ENCODE results near the gene DDX11.
"Not testable (repeated sequence)": the region's sequence is repeated elsewhere in the genome, so short reads cannot be mapped to it uniquely, and the experiment has no call there.

The DDX11 gene

DNA sequence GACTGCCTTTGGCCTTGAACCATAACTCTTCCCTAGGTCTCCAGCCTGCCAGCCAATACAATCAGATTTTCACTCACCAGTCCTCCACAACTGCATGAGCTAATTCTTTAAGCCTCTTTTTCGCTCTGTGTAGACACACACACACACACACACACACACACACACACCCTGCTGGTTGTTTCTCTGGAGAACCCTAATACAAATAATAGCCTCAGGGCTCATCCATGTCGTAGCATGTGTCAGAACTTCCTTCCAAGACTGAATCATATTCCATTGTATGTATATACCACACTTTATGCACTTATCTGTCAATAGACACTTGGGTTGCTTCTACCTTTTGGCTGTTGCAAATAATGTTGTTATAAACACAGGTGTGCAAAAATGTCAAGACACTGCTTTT lies 6.0 kb upstream of the DDX11 start:
- not testable (repeated sequence) for DNase-seq (ENCODE audit: low spot score)

DNA sequence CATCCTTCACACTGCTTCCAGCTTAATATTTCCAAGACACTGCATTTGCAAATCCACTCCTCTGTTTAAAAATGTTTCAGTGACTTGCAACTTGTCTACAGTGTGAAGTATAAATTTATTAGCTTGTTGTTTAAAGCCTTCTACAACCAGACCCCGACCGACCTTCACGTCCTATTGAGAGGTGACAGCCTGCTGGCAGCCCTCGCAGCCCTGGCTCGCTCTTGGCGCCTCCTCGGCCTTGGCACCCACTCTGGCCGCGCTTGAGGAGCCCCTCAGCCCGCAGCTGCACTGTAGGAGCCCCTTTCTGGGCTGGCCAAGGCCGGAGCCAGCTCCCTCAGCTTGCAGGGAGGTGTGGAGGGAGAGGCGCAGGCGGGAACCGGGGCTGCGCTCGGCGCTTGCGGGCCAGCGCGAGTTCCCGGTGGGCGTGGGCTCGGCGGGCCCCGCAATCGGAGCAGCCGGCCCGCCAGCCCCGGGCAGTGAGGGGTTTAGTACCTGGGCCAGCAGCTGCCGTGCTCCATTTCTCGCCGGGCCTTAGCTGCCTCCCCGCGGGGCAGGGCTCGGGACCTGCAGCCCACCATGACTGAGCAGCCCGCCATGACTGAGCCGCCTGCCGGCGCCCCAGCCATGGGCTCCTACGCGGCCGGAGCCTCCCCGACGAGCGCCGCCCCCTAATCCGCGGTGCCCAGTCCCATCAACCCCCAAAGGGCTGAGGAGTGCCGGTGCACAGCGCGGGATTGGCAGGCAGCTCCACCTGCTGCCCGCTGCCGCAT lies 2.5 kb upstream of the DDX11 start:
- DNase-seq (ENCODE audit: low spot score): not testable (repeated sequence)

DNA sequence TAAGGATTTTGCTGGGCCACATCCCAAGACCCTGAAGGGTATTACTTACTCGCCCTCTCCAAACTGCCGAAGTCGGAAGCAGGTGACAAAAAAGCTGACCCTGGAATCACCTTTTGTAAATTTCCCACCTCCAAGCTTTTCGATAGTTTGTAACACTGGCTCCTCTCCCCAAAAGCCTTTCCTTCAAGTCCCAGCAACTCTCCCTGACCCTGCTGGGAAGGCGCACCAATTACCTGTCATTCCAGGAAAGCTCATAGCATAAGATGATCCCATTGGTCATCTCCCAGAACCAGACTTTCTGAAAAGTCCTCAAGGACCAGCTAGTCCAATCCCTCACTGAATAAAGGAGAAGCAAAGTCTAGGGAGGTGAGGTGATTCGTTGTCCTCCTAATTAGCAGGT lies 698 bp upstream of the DDX11 start:
- DNase-seq (ENCODE audit: low spot score): not testable (repeated sequence)

DNA sequence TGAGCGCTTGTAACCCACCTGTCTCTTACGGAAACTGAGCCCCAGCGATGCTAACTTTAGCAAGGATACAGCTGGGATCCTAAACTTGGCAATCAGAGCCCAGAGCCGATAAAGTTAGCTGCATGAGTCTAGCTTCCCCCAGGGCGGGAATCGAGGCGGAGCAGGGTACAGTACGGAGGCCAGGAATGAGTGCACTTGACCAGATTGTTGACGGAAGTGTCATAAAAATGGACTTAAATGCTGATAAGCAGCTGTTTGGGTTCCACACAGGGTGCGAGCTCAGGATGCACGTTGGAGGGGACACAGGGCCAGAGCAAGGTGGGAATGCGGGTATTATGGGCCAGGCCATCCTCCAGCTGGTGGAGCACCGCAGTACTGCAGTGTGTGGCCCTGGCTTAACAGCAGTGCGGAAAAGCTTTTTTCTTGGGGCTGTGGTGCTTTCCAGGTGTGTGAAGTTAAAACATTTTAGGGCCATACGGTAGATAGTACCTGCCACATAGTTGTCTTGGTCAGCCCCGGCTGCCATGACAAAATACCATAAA lies 744 bp downstream of the DDX11 start:
- DNase-seq (ENCODE audit: low spot score): peak; percentile 61

DNA sequence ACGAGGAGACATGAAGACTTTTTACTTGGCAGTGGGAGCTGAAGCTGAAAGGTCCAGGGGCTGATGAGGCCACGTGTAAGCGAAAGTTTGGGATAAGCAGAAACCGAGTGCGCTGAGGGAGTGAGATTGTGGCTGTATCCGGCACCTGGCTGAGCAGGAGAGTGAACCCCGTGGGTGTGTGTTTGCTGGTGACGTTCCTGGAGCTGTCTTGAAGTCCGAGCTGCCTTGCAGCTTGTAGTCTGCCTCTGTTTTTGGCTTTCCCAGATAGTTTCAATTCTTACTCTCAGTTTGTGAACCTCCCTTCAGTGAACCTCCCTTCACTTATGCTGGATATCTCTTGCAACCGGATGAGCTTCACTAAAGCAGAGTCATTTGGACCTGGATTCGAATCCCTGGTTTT lies 2.5 kb downstream of the DDX11 start:
- DNase-seq (ENCODE audit: low spot score): not testable (repeated sequence)

DNA sequence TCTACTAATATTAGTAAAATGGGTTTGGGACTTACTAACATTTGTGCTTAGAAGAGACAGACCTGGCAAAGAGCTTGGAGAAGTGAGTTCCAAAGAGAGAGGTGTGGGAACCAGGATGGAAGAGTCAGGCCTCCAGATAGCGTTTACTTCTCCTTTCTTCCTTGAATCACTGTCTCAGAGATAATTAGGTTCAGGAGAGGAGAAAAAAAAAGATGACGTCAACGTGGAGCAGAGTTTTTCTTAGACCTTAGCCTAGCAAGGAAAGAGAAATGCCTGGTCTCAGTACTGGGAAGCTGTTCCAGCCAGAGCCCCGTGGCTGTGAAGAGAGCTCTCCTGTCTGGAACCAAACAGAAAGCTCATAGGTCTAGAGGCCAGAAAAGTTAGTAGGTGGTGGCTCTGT lies 3.4 kb downstream of the DDX11 start:
- not testable (repeated sequence) for DNase-seq (ENCODE audit: low spot score)

DNA sequence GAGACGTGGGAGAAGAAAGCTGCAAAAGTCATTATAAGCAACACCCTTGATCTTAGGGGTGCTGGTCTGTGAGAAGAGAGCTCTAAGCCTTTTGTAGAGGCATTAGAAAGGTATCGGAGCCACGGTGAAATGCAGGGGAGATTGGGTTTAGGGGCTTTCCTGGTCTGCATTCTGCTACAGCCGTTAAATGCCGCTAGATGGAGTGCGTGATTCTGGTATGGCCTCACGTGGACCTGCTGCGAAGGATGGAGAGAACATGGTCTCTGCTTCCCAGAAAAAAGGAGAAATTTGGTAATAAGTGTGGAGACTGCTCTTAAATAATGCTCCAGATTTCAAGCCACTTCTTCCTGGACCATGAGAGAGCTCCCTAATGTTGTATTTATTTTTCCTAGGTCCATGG lies 4.3 kb downstream of the DDX11 start:
- not testable (repeated sequence) for DNase-seq (ENCODE audit: low spot score)

DNA sequence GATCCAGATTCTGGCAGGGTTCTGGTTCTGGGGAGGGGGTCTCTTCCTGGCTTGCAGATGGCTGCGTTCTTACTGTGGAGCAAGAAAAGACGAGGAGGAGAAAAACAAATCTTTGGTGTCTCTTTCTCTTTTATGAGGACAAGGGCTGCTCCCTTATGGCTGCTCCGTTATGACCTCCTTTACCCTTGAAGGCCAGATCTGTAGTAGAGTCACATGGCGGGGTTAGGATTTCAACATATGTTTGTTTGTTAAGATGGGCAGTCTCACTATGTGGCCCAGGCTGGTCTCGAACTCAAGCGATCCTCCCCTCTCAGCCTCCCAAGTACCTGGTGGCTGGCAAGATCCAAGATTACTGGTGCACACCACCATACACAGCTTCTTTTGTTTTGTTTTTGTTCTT lies 5.8 kb downstream of the DDX11 start:
- not testable (repeated sequence) for DNase-seq (ENCODE audit: low spot score)

DNA sequence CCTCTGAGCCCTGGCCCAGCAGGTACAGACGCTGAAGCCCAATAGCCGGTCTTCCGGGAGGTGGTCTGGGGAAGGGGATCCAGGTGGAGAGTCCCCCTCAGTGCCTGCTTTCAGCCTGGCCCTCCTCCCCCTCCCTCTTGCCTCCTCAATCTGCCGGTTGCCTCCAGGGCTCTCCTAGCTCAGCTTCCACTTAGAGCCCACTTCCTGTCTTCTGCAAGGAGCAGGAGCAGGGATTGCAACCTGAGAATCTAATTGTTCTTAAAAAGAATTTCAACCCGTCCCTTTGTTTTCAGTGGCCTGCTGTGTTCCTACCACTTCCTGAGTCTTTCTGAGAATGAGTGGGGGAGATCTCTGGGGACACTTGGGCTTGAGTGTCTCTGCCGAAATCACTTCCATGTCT lies 6.6 kb downstream of the DDX11 start:
- peak; percentile 18 for DNase-seq (ENCODE audit: low spot score)

DNA sequence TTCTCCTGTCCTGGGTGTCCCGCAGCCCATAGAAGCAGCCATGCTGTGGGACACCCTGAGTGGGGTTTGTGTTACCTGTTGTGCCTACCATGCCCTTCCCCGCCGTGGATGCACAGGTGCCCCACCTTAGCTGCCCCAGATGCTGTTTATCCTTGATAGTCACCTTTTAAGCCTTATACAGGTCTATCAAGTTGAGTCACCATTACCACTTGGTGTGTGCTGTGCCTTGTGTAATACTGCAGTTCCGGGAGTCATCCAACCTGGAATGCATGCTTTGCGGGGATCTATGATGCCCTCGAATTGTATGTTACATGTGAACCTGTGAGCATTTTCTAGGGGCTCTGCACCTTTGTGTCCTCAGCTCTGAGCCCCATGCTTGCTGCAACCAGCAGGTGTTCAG lies 7.6 kb downstream of the DDX11 start:
- DNase-seq (ENCODE audit: low spot score): not testable (repeated sequence)

DNA sequence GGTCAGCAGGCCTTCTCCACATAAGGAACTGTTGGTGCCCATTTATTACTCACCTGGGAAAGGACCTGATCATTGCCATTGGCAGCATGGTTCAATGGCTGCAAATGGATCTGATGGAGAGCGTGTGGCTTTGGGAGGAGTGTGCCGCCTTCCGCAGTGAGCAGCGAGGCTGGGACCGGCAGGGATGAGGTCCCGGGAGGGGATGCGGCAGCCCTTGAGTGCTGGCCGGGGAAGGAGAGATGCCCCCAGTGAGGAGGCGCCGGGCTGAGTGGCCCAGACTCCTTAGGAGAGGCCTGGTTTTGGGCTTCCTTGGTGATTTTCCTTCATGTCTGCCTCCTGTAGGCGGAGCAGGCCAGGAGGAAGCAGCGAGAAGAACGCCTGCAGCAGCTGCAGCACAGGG lies 10.6 kb downstream of the DDX11 start:
- not testable (repeated sequence) for DNase-seq (ENCODE audit: low spot score)

DNA sequence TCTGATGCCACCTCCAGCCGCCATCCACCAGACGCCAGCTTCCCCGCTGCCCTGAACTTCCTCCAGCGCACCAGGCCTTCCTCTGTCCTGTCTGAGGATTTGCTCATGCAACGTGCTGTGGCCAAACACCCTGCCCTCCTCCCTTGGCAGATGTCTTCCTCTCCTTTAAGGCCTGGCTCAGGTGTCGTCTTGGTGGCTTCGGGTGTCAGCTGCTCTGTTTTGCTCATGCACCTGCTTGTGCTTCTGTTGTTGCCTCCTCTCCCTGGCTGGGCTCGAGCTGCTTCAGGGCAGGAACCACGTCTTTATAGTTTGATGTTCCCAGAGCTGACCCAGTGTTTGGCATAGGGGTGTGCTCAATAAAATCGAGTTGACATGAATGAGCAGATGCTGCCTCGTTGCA lies 12.4 kb downstream of the DDX11 start:
- not testable (repeated sequence) for DNase-seq (ENCODE audit: low spot score)

DNA sequence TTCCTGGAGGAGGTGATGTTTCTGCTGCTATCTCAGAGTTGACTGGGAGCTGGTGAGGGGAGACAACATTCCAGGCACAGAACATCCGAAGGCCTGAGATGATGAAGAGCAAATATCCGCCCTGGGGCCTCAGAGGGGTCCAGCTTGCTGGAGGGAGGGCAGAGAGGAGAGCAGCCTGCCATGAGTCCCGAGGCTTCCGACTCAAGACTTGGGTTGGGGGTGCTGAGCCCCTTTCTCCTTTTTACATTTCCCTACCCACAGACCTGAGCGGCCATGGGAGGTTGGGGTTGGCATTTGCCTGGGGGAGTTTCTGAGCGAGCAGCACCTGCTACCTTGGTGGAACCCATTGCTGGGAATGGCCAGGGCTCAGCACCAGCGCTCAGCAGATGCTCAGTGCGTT lies 13.8 kb downstream of the DDX11 start:
- DNase-seq (ENCODE audit: low spot score): not testable (repeated sequence)

DNA sequence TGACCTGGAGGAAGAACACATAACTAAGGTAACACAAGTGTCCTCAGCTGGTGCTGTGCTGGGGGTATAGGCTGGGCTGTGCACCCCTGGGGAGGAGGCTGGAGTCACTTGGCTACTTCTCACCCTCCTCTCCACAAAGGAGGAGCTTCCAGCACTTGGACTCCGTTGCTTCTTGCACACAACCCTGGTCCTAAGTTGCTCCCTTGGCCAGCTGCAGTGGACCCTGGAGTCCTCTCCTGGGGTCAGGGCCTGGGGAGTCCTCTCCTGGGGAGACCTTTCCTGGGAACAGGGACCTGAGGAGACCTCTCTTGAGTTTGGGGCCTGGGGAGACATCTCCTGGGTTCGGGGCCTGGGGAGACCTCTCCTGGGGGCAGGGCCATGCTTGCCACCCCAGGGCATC lies 14.3 kb downstream of the DDX11 start:
- DNase-seq (ENCODE audit: low spot score): not testable (repeated sequence)

DNA sequence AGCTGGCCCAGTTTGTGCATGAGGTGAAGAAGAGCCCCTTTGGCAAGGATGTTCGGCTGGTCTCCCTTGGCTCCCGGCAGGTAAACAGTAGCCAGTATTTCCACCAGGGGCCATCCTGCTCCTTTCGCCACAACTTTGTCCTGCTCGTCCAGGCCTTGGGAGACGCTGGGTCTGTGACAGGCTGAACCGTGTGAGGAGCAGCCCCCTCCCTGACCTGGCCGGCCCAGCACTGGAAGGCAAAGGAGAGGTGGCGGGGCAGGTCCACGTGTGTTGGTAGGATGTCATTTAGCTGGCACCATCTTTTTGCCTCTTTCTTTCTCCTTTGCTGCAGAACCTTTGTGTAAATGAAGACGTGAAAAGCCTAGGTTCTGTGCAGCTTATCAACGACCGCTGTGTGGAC lies 15.4 kb downstream of the DDX11 start:
- no peak for DNase-seq (ENCODE audit: low spot score)

DNA sequence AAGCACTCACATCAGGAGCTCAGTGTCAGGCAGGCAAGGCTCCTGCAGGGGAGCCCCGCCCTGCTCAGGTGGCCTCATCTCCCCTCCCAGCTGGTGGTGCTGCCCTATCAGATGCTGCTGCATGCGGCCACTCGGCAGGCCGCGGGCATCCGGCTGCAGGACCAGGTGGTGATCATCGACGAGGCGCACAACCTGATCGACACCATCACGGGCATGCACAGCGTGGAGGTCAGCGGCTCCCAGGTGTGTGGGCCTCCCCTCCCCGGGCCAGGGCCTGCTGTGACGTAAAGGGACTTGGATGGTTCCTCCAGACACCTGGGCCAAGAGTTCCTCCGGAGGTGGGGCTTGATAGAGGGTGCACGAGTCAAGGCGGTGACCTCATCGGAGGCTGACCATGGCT lies 18.0 kb downstream of the DDX11 start:
- not testable (repeated sequence) for DNase-seq (ENCODE audit: low spot score)

DNA sequence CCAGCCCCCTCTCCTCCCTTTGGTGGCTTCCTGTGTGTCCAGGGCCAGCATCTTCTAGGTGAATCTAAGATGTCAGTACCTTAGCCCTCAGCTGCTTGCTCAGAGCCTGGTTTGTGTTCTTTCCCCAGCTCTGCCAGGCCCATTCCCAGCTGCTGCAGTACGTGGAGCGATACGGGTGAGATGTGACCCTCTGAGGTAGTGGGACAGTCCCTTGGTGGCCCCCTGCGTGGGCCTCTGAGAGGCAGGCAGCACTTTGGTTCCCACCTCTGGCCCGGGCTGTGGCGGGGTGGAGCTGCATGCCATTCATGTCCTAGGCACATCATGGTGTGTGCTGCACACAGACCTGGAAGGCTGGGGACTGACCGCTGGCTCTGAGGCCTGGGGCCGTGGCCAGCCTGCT lies 19.1 kb downstream of the DDX11 start:
- not testable (repeated sequence) for DNase-seq (ENCODE audit: low spot score)

DNA sequence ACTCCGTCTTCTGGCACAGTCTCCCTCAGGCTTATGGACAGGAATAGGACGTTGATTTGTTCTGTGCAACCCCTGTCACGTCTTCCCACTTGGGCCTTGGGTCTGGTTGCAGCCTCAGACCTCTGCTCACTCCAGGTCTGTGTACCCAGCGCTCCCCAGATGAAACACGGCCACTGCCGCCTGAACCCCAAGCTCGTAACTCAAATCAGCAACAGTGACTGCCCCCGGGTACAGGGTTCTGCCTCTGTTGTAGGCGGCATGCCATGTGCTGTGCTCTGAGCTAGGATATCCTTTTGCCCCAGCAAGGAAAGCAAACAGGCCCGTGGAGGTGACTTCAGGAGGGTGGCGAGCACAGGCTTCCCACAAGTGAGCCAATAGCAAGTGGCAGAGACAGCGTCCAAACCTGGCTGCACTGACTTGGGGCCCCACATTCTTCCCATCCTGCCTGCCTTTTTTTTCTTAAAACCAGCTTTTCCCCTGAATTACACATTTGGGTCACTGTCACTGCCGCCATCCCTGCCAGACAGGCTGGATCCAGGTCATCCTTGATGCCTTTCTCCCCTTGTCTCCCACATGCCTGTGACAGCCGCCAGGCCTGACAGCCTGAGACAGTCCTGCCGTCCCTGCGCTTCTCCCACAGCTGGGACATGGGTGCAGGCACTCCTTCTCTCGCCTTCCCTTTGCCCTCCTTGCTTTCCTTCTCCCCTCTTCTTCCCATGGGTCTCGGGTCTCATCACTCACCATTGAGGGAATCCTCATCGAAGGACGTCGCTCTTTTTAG lies 21.6 kb downstream of the DDX11 start:
- not testable (repeated sequence) for DNase-seq (ENCODE audit: low spot score)

DNA sequence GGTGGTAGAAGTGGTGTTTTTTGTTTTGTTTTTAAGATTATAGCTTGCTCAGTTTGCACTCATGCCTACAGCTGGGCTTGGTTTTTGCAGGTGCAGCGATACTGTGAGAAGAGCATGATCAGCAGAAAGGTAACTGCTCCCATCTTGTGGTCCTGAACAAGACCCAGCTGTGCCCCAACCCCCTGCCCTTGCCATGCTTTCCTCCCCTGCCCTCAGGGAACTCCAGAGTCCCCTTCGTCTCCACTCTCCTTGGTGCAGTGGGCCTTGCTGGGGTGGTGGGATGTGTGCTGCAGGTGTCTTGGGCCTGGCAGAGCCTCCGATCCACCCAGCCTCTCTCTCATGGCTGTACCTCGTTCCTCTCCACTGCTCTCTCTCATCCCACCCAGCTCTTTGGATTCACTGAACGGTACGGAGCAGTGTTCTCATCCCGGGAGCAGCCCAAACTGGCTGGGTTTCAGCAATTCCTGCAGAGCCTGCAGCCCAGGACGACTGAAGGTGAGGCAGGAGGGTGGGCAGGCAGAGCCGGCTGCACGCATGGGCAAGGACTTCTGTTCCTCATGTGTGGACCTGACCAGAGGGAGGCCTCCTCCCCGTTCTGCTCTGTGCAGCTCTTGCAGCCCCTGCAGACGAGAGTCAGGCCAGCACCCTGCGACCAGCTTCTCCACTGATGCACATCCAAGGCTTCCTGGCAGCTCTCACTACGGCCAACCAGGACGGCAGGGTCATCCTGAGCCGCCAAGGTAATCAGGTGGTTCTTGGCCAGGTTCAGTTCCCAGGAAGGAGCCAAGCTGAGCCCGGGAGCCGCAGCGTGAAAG lies 22.8 kb downstream of the DDX11 start:
- not testable (repeated sequence) for DNase-seq (ENCODE audit: low spot score)

DNA sequence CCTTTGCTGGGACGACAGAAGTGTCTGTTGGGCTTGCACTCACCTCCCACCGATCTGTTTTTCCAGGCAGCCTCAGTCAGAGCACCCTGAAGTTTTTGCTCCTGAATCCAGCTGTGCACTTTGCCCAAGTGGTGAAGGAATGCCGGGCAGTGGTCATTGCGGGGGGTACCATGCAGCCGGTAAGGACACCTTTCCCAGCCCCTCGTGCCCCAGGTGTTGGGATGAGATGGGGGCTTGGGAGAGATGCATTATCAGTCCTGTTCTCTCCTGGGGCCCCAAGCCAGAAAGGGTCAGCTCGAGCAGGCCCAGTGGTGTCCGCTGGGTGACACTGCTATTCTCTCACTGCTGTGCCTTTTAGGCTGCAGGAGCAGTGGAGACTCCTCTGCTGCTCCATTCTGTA lies 24.2 kb downstream of the DDX11 start:
- not testable (repeated sequence) for DNase-seq (ENCODE audit: low spot score)

DNA sequence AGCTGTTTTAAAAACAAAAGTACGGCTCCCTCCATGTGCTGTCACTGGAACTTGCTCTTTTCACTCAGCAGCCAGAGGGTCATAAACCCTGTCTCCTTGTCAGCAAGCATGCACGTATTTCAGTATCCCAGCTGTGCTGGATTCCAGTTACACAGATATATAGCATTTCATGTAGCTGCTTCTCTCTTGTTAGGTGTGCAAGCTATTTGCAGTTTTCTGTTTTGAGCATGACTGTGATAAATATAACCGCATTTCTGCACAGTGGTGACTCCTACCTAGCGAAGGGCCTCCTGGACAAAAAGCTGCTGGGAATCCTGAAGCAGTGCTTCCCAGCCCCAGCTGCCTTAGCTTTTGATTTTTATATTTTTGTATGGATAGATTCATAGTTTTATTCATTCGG lies 24.7 kb downstream of the DDX11 start:
- not testable (repeated sequence) for DNase-seq (ENCODE audit: low spot score)

DNA sequence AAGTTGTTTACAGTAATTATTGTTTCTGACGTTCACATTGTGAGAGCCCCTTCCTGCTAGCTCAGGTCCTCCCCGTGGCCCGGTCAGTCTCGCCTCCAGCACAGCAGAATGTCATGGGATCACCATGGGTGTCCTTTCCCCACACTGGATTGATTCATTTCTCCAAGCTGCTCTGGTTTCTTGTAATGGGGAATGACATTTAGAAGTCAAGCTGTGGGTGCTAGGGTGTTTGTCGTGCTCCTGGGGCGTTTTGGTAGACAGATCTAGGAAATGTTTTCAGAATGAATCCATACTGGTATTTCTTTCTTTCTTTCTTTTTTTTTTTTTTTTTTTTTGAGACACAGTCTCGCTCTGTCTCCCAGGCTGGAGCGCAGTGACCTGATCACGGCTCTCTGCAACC lies 25.1 kb downstream of the DDX11 start:
- not testable (repeated sequence) for DNase-seq (ENCODE audit: low spot score)

Measured in SW480 (cell line).